Thyroid gland (tissue), 4 donors: ENCODE measurements around the gene PNMA6E.

ENCODE experiments used
- CTCF ChIP-seq, 6 experiments: fragments of 200-600 bp in 3 of 6; fragments of 450-650 bp in 3 of 6; sonication (generic) in 3 of 6; IDR thresholded peaks; one replicate each; pipeline ENCODE4 v1.5.1; 2016 to 2019; ENCODE audit warnings: antibody characterized with exemption in 6 of 6, mild to moderate bottlenecking in 2 of 6, inconsistent platforms in 1 of 6, moderate library complexity in 1 of 6
- POLR2A ChIP-seq, 2 donors: fragments of 450-650 bp; IDR thresholded peaks; one replicate each; pipeline ENCODE4 v1.6.1; 2017; ENCODE audit warnings: antibody characterized with exemption in 2 of 2, mild to moderate bottlenecking in 2 of 2, moderate library complexity in 1 of 2

GRCh38 chrX:153410888-153411254, 9.7 kb upstream of the PNMA6E start:
- TF ChIP-seq POLR2A (IDR thresholded peaks at IDR 0.05) (no peak), CTCF (IDR thresholded peaks at IDR 0.05) (no peak)
